HFF-Myc (cell line): ENCODE measurements around the gene DSP.
A peak's percentile ranks its signal among the peaks of the same experiment; 100 is the strongest.

Source experiments
- DNase-seq: peaks from one replicate; pipeline ENCODE4 v3.0.0-alpha.2; 2011; ENCODE audit warnings: low read depth; ENCODE audit errors: extremely low read depth
- H3K4me3 ChIP-seq: replicated peaks from 2 replicates; pipeline ENCODE4 v1.5.1; 2011; ENCODE audit warnings: low read depth, mild to moderate bottlenecking, control low read depth, low read length
- TF ChIP-seq, protein P1 (sequence below): IDR thresholded peaks from 2 replicates; pipeline ENCODE4 v1.5.1; 2012; ENCODE audit warnings: mild to moderate bottlenecking, low read depth, low read length, control low read depth; ENCODE audit errors: missing control alignments

Gene DSP

DNA sequence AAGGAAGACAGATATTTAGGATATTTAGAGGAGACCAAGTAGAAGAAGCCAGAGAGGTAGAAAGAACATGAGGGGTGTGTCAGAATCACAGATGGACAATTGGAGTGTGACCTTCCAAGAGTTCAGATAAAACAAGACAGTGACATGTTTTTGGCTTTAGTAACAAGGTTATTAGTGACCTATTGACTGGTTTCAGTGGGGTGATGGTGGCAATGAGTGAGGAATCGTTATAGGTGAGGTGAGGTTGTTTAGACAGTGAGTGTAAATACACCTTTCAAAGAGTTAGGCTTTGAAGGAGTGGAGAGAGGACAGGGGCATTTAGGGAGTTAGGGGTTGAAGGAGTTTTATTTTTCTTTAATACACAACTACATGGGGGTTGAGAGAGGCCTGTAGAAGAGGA lies 51.8 kb downstream of the DSP start:
- no peak for DNase-seq
- TF ChIP-seq, protein P1, sequence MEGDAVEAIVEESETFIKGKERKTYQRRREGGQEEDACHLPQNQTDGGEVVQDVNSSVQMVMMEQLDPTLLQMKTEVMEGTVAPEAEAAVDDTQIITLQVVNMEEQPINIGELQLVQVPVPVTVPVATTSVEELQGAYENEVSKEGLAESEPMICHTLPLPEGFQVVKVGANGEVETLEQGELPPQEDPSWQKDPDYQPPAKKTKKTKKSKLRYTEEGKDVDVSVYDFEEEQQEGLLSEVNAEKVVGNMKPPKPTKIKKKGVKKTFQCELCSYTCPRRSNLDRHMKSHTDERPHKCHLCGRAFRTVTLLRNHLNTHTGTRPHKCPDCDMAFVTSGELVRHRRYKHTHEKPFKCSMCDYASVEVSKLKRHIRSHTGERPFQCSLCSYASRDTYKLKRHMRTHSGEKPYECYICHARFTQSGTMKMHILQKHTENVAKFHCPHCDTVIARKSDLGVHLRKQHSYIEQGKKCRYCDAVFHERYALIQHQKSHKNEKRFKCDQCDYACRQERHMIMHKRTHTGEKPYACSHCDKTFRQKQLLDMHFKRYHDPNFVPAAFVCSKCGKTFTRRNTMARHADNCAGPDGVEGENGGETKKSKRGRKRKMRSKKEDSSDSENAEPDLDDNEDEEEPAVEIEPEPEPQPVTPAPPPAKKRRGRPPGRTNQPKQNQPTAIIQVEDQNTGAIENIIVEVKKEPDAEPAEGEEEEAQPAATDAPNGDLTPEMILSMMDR, result no peak

DNA sequence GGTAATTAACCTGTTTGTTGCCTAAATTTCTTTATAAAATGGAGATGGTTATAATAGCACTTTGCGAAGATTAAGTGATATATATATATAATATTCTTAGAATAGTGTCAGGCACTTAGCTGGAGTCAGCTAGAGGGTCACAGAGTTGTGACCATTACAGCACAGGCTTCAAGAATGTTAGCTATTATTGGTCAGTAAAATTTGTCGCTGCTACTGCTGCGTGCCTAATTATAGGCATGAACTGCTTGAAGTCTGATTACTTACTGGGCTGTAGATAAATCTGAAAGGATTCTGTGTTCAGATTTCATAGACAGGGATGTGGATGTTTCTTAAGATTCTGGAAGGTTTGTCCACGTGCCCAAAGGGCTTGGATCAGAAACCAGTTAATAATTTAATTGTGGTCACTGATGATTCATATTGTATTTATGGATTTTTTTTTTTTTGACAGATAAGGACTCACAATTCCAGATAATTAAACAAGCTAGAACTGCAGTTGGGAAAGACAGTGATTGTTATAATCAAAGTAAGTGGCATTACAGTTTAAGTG lies 53.2 kb downstream of the DSP start:
- DNase-seq, result no peak
- TF ChIP-seq, protein P1, result no peak
- no peak overlapping the region for H3K4me3 ChIP-seq

More for the DNA sequence above, 51.8 kb downstream of the DSP start:
- no peak overlapping the region for H3K4me3 ChIP-seq

DNA sequence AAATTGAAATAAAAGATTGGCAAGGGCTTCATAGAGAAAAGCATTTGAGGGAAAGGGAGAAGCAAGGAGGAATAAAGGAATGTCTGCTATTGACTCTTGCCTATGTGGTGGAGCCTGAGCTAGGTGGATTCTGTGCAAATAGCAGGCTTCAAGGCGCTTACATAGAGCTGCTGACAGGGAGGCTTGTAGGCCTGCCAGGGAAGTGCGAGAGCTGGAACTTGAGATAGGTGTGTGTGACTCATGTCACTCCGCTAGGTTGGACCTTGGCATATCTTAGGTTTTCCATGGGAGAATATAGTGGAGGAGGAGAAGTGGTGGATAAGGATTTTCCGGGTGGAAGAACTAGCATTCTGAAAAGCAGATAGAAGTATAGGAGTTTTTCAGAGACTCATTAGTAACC lies 62.5 kb downstream of the DSP start:
- TF ChIP-seq, protein P1, result no peak
- H3K4me3 ChIP-seq, result no peak overlapping the region
- DNase-seq, result no peak

- H3K4me3 ChIP-seq, result no peak overlapping the region
- TF ChIP-seq, protein P1, result no peak
- no peak for DNase-seq
Measured at GRCh38 chr6:7604506-7604905, 63.0 kb downstream of the DSP start.

DNA sequence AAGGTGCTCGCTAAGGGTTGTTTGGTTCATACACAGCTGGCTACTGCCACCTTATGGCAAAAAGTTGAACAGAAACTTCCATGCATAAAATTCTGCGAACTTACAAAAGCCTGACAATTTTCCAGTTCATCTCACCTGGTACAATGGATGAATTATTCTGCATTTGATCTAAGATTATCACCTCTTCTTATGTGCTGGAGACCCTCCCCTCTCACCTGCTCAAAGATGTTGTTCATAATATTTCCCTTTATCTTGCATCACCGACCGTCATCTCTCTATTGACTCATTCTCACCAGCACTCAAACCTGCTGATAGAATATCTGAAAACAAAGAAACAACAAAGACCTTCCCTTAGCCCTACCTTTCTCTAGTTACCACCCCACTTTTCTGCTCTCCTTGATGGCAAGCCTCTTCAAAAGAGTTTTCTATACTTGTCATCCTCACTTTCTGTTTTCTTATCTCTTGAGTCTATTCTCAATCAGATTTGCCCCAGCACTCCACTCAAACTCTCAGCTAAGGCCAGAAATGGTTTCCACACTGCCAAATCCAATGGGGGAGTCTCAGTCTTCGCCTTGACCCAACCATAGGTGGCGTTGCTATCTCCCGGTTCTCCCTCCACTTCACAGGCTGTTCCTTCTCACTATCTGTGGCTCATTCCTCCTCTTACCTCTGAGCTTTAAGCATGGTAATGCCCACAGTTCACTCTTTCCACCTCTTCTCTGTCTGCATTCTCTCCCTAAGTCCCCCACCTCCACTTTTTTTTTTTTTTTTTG lies 74.3 kb downstream of the DSP start:
- TF ChIP-seq, protein P1, result peak; percentile 69
- DNase-seq, result peak; percentile 30
- H3K4me3 ChIP-seq, result no peak overlapping the region

DNA sequence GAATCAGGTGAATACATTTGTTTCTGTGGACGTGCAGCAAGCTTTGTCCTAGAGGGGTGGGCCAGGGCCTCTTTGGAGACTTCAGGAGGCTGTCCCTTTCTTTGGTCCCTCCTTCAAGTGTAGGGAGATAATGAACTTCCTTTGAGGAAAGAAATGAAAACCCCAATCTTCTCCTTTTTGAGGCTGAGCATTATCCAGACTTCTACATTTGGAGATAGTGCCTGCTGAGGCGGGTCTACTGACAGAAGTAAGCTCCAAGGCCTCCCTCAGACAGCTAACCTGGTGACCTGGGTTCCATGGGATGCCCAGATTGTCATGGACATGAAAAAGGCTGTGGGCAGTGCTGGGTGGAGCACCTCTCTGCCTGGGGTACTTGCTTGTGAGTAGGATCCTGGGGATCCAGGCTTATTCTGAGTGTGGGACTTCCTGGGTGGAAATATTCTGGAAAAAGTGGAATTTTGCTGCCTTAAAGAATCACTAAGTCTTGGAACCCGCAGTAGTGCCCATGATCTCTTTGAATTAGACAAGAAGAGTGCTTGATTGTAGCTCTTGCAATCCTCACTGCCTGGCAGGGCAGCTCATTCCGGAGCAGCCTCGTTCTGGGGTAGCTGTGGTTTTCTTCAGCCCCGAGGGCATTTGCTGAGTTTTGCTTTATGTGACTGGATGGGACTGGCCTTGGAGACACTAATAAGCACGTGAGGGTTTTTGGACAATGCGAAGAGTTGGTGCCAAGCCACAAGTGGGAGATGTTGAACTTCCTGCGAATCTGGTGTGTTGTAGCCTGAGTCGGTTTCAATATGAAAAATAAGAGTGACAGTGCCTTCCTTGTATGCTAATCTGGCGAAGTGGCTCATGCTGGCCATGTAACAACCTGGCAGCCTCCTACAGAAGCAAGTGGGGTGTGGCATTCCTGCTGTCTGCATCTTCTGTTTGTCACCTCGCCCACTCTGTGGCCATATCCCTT lies 76.6 kb downstream of the DSP start:
- no peak overlapping the region for H3K4me3 ChIP-seq
- peak; percentile 38 for DNase-seq
- TF ChIP-seq, protein P1, result no peak
